ENCODE data around the gene ZNF665.
"Not testable (repeated sequence)": the region's sequence is repeated elsewhere in the genome, so short reads cannot be mapped to it uniquely, and the experiment has no call there.

Gene ZNF665

GRCh38 chr19:53156850-53157249 lies 36.3 kb downstream of the ZNF665 start:
- DNase-seq = no peak

GRCh38 chr19:53147645-53148044 lies 45.5 kb downstream of the ZNF665 start:
- no peak for DNase-seq

DNA sequence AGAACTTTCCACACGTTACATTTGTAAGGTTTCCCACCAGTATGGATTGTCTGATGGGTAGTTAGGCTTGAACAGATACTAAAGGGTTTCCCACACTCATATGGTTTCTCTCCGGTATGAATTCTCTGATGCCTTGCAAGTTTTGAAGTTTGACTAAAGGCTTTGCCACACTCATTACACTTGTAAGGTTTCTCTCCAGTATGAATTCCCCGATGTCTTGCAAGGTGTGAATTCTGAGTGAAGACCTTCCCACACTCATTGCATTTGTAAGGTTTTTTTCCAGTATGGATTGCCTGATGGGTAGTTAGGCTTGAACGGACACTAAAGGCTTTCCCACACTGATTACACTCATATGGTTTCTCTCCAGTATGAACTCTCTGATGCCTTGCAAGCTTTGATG lies 52.8 kb downstream of the ZNF665 start:
- no peak for DNase-seq

DNA sequence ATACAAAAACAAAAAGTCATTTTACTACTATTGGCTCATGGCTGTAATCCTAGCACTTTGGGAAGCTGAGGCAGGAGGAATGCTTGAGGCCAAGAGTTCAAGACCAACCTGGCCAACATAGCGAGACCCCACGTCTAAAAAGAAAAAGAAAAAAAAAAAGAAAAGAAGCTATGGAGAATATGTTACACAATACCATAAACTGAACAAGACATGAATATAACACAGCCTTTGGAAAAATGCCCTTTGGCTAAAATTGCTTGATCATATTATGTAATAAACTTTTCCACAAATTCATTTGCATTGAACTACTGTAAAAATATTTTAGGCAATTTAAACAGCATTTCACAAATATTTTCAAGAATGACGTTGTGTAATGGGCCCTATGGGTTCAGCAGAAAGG lies 56.7 kb downstream of the ZNF665 start:
- no peak for DNase-seq

DNA sequence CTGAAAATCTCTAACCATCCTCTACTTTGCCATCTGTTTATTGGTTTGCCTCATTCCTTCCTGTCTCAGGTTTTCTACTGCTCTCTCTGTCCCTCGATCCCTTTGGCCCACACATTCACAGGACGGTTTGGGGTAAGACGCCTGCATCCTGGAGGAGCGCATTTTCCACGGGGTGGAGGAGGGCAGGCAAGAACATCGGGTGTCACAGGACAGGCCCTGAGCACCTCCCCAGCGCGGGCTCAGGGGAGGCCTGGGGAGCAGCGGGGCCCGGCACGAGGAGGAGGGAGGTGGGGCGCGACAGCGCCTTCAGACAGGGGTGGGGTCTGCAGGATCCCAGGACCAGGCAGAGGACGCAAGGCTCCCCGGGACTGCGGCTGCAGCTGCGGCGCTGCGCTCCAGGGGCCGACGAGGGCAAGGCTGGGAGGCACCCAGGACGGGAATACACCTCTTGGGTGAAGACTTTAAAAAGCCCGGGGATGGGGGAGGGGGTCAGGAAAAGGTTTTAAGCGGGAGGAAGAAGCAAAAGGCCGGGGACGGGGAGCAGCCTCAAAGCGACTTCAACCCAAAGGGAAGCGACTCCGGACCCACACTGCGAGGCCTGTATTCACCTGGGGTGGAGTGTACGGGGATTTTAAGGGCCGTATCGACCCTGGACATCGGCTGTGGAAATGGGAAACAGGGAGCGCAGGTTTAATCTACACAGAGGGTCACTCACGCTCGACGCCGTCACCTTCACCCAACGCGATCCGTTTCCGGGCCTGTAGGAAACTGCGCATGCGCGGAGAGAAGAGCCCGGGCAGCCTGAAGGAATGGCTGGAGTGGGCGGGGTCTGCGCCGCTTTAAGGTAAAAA lies 60.8 kb downstream of the ZNF665 start, which contains the start of gene ZNF415:
Gene ZNF415, minus strand, starts transcription at position 770 of the 851 bp plus-strand sequence. CDS start 10,234 bp downstream, outside the sequence.
- peak; percentile 61 for DNase-seq

- DNase-seq = no peak
These were observed 61.4 kb downstream of the ZNF665 start for GRCh38 chr19:53131727-53132126.

GRCh38 chr19:53131085-53131590 lies 62.0 kb downstream of the ZNF665 start:
- no peak for DNase-seq

DNA sequence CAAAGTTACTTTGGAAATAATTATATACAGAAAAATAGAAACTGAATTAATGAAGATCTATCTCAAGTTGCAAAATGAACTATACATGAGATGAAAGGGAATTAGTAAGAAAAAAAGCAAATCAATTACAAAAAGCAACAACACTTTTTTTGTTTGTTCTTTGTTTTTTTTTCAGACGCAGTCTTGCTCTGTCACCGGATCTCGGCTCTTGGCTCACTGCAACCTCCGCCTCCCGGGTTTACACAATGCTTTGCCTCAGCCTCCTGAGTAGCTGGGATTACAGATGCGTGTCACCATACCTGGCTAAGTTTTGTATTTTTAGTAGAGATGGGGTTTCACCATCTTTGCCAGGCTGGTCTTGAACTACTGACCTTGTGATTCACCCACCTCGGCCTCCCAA lies 62.7 kb downstream of the ZNF665 start:
- no peak for DNase-seq

- not testable (repeated sequence) for DNase-seq
These were observed 66.2 kb downstream of the ZNF665 start for GRCh38 chr19:53126733-53127526.

- DNase-seq = no peak
These were observed 69.8 kb downstream of the ZNF665 start for GRCh38 chr19:53123400-53123799.
